Caco-2 (cell line): Measurements from ENCODE around the gene FAM234A. TPM values are rescaled to one million over a fixed set of nuclear protein-coding genes. Genes with fewer than 3 reads are reported as not detected.
A peak's percentile ranks its signal among the peaks of the same experiment; 100 is the strongest.
"Not testable (repeated sequence)": the region's sequence is repeated elsewhere in the genome, so short reads cannot be mapped to it uniquely, and the experiment has no call there.

Experiments
- BruUV-seq: library from RNA; stranded (reverse); fragments of 400-500 nt; replicated peaks from 2 replicates; lab custom pipeline; 2021; lab: Mats Ljungman, UMichigan
- CTCF ChIA-PET: fragments of 300-600 bp; sonication (Branson Sonifier 250); formaldehyde crosslinking; loops from one replicate; lab custom pipeline; 2022; ENCODE audit warnings: antibody characterized with exemption; lab: Charles Lee
- POLR2A ChIA-PET: fragments of 300-600 bp; sonication (Branson Sonifier 250); formaldehyde crosslinking; loops from one replicate; lab custom pipeline; 2022; ENCODE audit warnings: antibody characterized with exemption; lab: Charles Lee
- DNase-seq, 2 experiments: peaks; one replicate each; pipeline versions ENCODE4 v3.0.0 to v3.0.0-alpha.2; 2020 to 2022
- H3K27me3 ChIP-seq: replicated peaks from 2 replicates; pipeline ENCODE4 v1.6.0; 2011; ENCODE audit warnings: low read length; ENCODE audit not compliant: control insufficient read depth, insufficient read depth
- H3K36me3 ChIP-seq: 2 replicates; pipeline ENCODE4 v1.5.1; 2011; ENCODE audit warnings: low read length; ENCODE audit not compliant: control insufficient read depth, insufficient read depth
- H3K4me1 ChIP-seq: fragments of 250-450 bp; sonication (Bioruptor Pico); 2 replicates; pipeline ENCODE4 v1.5.1; 2020; ENCODE audit warnings: mild to moderate bottlenecking
- H3K4me3 ChIP-seq: 2 replicates; pipeline ENCODE4 v1.5.1; 2011; ENCODE audit warnings: low read depth, mild to moderate bottlenecking, control low read depth, low read length
- H3K9me3 ChIP-seq: fragments of 250-450 bp; sonication (Bioruptor Pico); 2 replicates; pipeline ENCODE4 v1.5.1; 2020; ENCODE audit warnings: mild to moderate bottlenecking, moderate library complexity
- H3K27ac Mint-ChIP-seq: one replicate; pipeline ENCODE4 v1.8.0; 2022; ENCODE audit warnings: mixed read lengths; ENCODE audit not compliant: unreplicated experiment
- H3K27me3 Mint-ChIP-seq: one replicate; pipeline ENCODE4 v1.8.0; 2022; ENCODE audit warnings: mixed read lengths; ENCODE audit not compliant: insufficient read depth, unreplicated experiment
- H3K36me3 Mint-ChIP-seq: one replicate; pipeline ENCODE4 v1.8.0; 2022; ENCODE audit warnings: mild to moderate bottlenecking, mixed read lengths; ENCODE audit not compliant: insufficient read depth, unreplicated experiment
- H3K4me1 Mint-ChIP-seq: one replicate; pipeline ENCODE4 v1.8.0; 2022; ENCODE audit warnings: low read depth, mixed read lengths; ENCODE audit not compliant: unreplicated experiment
- H3K4me3 Mint-ChIP-seq: one replicate; pipeline ENCODE4 v1.8.0; 2022; ENCODE audit warnings: mild to moderate bottlenecking, moderate library complexity, mixed read lengths; ENCODE audit not compliant: unreplicated experiment
- H3K9me3 Mint-ChIP-seq: one replicate; pipeline ENCODE4 v1.8.0; 2022; ENCODE audit warnings: mixed read lengths; ENCODE audit not compliant: unreplicated experiment
- CTCF ChIP-seq, 2 experiments: fragments of 200-600 bp in 1 of 2; IDR thresholded peaks; 1 replicate in 1 of 2; 2 replicates in 1 of 2; pipeline versions ENCODE4 v1.5.1 to v1.8.0; 2011 to 2022; ENCODE audit warnings: antibody characterized with exemption in 1 of 2, control low read depth in 1 of 2, inconsistent platforms in 1 of 2, low read depth in 1 of 2, low read length in 1 of 2, mild to moderate bottlenecking in 1 of 2, moderate library complexity in 1 of 2; ENCODE audit not compliant: insufficient read depth in 1 of 2, severe bottlenecking in 1 of 2, unreplicated experiment in 1 of 2
- intact Hi-C: fragments of 100-400 bp; cut with micrococcal nuclease; formaldehyde crosslinking; loops from one replicate; pipeline ENCODE4 v1.10.0; 2022; ENCODE audit not compliant: unreplicated experiment
- total RNA-seq: library from RNA; stranded (reverse); gene quantifications from 2 replicates; pipeline ENCODE4 v1.2.3, GENCODE V29; 2022

Gene FAM234A
- total RNA-seq, 1 experiment from 2014 or later, result 77.7 TPM

- ChIA-PET POLR2A (interaction anchor here (0.8 to 2.0 kb wide), 3 partner anchors 10 to 176 kb away, joined by 3 to 8 read pairs (median 5); partner anchors contain the start of genes AXIN1, POLR3K and SNRNP25), CTCF (interaction anchor here (2.8 kb wide), 1 partner anchor 124 kb away, joined by 16 read pairs; no protein-coding TSS in a partner anchor)
- TF ChIP-seq CTCF (IDR thresholded peaks at IDR 0.05; ENCODE audit: insufficient read depth in 1 of 2, low read depth in 1 of 2, low read length in 1 of 2, severe bottlenecking in 1 of 2, unreplicated experiment in 1 of 2), result no peak
- Histone ChIP-seq H3K36me3 (peaks cover 1% of the 10 kb centered on the region), H3K27me3 (no peaks in the 10 kb centered on the region), H3K9me3 (no peaks in the 10 kb centered on the region), H3K4me3 (peak within 1 kb of the TSS; percentile 93), H3K4me1 (no peaks in the 10 kb centered on the region)
- Mint-ChIP-seq H3K4me1 (peaks cover 6% of the 10 kb centered on the region), H3K27me3 (no peaks in the 10 kb centered on the region), H3K27ac (peak within 1 kb of the TSS; percentile 90), H3K36me3 (peaks cover 53% of the 10 kb centered on the region), H3K9me3 (no peaks in the 10 kb centered on the region), H3K4me3 (peak within 1 kb of the TSS; percentile 90)
- intact Hi-C loops, result loop anchor here (5.0 kb wide), 1 partner anchor 123 kb away; the partner anchor contains the start of gene AXIN1
- DNase-seq, result peak; percentile 82 to 91
- BruUV-seq, result TSS peak; percentile 96
Measured at GRCh38 chr16:228852-229730, 5.5 kb upstream of the FAM234A start, which contains the start of gene LUC7L. Gene LUC7L (minus strand): TSS chr16:229449. CDS start chr16:229339, 110 bp downstream.

GRCh38 chr16:229731-230281 is 4.8 kb upstream of the FAM234A start:
- H3K27me3 Mint-ChIP-seq, result no peaks in the 10 kb centered on the region
- intact Hi-C loops, result loop anchor here (5.0 kb wide), 1 partner anchor 122 kb away; the partner anchor contains the start of gene AXIN1
- POLR2A ChIA-PET, result interaction anchor here (0.9 to 2.0 kb wide), 2 partner anchors 11 to 122 kb away, joined by 5 to 8 read pairs; partner anchors contain the start of gene AXIN1
- no peaks in the 10 kb centered on the region for H3K9me3 Mint-ChIP-seq
- BruUV-seq, result no TSS peak
- peaks cover 6% of the 10 kb centered on the region for H3K4me1 Mint-ChIP-seq
- TF ChIP-seq CTCF (IDR thresholded peaks at IDR 0.05; ENCODE audit: insufficient read depth in 1 of 2, low read depth in 1 of 2, low read length in 1 of 2, severe bottlenecking in 1 of 2, unreplicated experiment in 1 of 2), result no peak
- Histone ChIP-seq H3K36me3 (peaks cover 1% of the 10 kb centered on the region), H3K27me3 (no peaks in the 10 kb centered on the region), H3K9me3 (no peaks in the 10 kb centered on the region), H3K4me3 (peak overlapping the region; percentile 93), H3K4me1 (no peaks in the 10 kb centered on the region)
- peak overlapping the region; percentile 90 for H3K4me3 Mint-ChIP-seq
- CTCF ChIA-PET, result interaction anchor here (2.8 kb wide), 1 partner anchor 123 kb away, joined by 16 read pairs; no protein-coding TSS in a partner anchor
- peaks cover 46% of the 10 kb centered on the region for H3K36me3 Mint-ChIP-seq
- peak overlapping the region; percentile 90 for H3K27ac Mint-ChIP-seq
- peak in 1 of 2 experiments; percentile 15 for DNase-seq

- H3K4me1 Mint-ChIP-seq, intact Hi-C loops, H3K27me3 ChIP-seq, DNase-seq, H3K4me3 ChIP-seq, BruUV-seq, H3K9me3 ChIP-seq, H3K36me3 ChIP-seq, CTCF ChIA-PET, H3K27me3 Mint-ChIP-seq, H3K9me3 Mint-ChIP-seq, H3K4me1 ChIP-seq, H3K27ac Mint-ChIP-seq: not testable (repeated sequence)
- Mint-ChIP-seq H3K36me3 (peaks cover 46% of the 10 kb centered on the region), H3K4me3 (peak overlapping the region; percentile 33)
- POLR2A ChIA-PET, result interaction anchor here (0.9 kb wide), 1 partner anchor 11 kb away, joined by 5 read pairs; no protein-coding TSS in a partner anchor
Measured at GRCh38 chr16:230351-230750, 4.3 kb upstream of the FAM234A start.
